ENCODE data around the gene ANTXR1.

Gene ANTXR1

DNA sequence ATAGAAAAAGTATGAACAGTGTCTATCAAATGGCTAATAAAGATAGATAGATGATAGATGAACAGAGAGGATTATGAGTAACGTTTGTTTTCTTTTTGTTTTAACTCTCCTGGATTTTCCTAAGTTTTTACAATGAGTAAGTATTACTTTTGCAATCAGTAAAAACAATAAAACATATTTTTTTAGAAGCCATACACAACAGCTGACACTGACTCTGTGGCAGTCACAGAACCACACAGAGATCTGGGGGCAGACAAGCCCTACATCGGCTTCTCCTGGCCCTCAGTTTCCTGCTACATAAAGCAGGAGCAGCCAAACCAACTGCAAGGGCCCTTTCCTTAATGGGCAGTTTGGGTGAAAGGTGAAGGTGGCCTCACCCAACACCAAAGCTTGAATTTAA is 63.6 kb downstream of the ANTXR1 start:
- DNase-seq: no peak

GRCh38 chr2:69077252-69077950 is 64.4 kb downstream of the ANTXR1 start:
- peak; percentile 13 for DNase-seq

GRCh38 chr2:69080071-69080470 is 67.1 kb downstream of the ANTXR1 start:
- no peak for DNase-seq

DNA sequence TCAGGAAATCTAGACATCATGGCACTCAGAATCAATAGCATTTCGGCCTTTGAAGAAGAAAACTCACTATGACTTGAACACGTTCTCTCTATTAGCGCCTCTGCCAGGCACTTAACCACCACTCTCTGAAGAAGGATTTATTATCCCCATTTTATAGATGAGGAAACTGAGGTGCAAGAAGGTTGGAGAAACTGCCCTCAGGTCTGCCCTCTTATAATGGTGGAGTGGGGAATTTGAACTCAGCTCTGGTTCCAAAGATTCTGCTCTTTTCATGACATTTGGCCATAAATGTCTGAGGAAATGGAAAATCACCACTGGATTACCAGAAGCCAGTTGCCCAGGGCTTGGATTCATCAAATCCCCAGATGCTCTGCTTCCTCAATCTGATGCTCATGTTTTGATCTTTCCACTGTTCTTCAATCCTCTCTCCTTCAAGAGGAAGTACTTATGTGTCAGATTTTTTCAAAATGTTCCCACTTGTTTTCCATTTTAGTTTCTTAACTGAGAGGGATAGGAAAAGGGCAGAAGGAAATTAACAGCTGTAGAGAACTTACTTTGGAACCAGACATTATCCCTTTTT is 68.1 kb downstream of the ANTXR1 start:
- no peak for DNase-seq

GRCh38 chr2:69081757-69082156 is 68.8 kb downstream of the ANTXR1 start:
- DNase-seq: no peak

DNA sequence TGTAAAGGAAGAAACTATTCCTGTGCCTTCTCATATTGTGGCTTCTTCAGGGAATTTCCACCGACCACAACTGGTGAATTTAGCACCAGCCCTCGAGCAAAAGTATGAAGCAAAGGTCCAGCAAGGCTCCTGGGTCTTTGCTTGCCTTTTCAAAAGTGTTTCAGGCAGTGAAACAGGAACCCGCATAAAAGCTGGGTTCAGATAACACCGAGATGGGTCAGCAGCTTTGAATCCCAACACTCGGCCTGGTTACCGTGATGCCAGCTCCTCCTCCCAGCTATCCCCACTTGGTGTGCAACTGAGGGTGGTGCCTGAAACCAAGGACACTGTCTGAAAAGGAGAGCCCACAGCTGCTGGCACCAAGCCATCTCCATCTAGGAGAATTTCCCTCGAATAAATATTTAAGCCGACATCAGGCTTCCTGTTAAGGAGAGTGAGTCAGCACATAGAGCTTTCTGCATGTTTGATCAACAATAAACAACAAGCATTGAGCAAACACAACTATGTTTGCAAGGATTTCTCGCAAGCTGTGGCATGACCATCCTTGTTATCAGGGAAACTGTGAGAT is 69.5 kb downstream of the ANTXR1 start:
- DNase-seq: peak; percentile 82

- DNase-seq: no peak
Measured at GRCh38 chr2:69083235-69083748, 70.3 kb downstream of the ANTXR1 start.

GRCh38 chr2:69084492-69084891 is 71.5 kb downstream of the ANTXR1 start:
- DNase-seq: no peak

DNA sequence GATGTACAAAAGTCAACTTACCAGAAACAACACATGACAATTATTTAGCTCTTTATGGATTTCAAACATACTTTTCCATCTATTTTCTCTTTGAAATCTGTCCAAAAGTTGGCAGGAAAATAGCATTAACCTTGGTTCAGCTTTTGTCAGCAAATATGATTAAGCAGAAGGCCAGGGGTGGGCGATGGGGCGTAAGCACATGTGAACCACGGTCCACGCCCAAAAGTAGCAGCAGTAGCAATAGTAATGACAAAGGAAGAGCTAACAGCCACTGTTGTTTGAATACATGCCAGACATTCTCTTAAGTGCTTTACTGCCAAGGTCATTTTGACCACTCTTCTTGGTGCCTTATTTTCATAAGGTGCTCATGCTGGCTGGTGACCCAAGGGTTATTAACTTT is 73.5 kb downstream of the ANTXR1 start:
- no peak for DNase-seq

DNA sequence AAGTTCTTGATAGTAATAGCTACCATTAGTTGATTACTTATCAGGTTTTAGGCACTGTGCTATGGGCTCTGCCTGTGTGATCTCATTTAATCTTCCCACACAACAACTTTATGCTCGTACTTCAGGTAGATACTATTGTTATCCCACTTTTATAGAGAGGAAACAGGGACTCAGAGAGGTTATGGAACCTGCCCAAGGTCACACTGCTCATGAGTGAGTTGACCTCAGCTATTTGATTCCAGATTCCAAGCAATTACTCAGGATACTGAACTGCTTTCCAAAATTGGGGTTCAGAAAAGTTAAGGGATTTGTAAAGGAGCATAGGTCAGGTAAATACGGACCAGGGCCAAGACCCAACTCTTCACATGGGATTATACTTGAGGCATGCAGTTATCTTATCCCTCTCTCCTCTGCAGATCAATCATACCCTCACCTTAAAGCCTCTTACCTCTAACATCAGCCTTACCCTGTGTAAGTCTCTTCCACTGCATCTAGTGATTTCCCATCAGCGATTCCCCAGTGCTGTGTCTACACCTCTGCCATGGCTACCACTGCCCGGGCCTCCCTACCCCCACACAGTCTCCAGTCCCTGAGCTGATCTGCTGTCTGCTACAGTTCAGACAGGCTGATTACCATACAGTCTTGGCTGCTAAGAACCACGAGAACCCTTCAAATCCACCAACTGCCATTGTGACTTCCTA is 74.4 kb downstream of the ANTXR1 start:
- DNase-seq: no peak

GRCh38 chr2:69087912-69088240 is 74.9 kb downstream of the ANTXR1 start:
- DNase-seq: no peak

DNA sequence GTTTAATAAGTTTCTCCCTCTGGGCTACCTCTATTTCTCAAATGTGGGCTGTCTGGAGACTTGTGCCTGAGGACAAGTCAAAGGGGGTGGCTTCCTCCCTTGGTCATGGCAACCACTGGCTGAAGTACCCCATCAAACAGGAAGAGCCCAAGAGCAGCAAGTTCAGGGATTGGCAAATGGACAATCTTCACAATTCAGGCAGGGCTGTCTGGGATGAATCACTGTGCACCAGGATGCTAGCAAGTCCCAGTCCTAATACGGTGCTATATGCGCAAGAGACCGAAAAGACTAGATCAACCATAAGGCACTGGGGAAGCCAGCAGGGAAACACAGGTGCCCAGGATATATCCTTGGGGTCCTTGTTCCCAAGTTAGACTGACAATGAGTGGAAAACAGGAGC is 75.5 kb downstream of the ANTXR1 start:
- no peak for DNase-seq

- DNase-seq: no peak
Measured at GRCh38 chr2:69089266-69089665, 76.3 kb downstream of the ANTXR1 start.

DNA sequence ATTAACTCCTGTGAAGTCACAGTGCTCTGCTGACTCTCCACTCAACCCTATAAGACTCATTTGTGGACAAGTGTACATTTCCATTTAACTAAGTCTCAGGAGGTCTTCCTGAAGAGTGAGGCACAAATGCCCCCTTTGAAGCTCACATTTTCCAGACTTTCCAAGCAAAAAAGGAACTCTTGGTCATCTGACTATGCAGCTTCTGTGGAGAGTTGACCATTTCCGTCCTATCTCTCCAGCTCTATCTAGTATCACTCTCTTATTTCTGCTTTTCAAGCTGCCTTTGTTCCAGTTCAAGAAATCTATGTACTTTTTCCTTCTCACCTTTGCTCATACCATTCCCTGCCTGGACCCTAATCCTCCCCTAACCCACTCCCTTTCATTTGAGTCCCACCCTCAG is 77.0 kb downstream of the ANTXR1 start:
- DNase-seq: no peak

GRCh38 chr2:69090820-69091219 is 77.8 kb downstream of the ANTXR1 start:
- DNase-seq: no peak

GRCh38 chr2:69092857-69093256 is 79.9 kb downstream of the ANTXR1 start:
- no peak for DNase-seq

GRCh38 chr2:69095305-69095704 is 82.3 kb downstream of the ANTXR1 start:
- DNase-seq: no peak

- no peak for DNase-seq
Measured at GRCh38 chr2:69096326-69097095, 83.5 kb downstream of the ANTXR1 start.

DNA sequence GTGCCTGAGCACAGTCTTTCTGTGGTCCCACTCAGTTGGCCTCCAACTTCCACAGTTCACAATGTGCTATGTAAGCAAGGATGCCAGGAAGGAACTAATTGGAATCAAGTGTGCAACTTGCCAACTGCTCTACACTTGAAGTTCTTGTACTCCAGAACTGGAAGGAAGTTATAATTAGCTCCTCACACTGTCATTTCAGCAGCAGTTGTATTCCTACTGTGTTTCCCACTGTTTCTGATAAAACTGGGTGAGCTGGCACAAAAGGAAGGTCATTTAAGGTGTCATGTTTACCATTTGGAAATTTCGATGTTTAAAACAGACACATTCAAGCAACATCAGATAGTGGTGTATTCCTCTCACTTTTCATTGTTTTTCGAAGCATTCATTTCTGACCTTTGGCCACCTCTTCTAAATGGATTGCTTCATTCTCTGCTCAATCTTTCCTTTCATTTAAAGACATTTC is 84.2 kb downstream of the ANTXR1 start:
- DNase-seq: no peak

- no peak for DNase-seq
Measured at GRCh38 chr2:69097891-69098655, 85.1 kb downstream of the ANTXR1 start.

GRCh38 chr2:69099541-69099940 is 86.6 kb downstream of the ANTXR1 start:
- DNase-seq: no peak

GRCh38 chr2:69100220-69100723 is 87.3 kb downstream of the ANTXR1 start:
- no peak for DNase-seq
